B cell (primary cell): ENCODE results near the gene AADAC. TPM values are rescaled to one million over a fixed set of nuclear protein-coding genes. Genes with fewer than 3 reads are reported as not detected.

Source experiments
- ATAC-seq: fragments of 200-7000 bp; cut with Tn5 transposase; one replicate; pipeline ENCODE4 v1.10.0; 2021; ENCODE audit warnings: low read depth, mild to moderate bottlenecking, moderate number of reproducible peaks, moderate library complexity
- CTCF ChIA-PET: fragments of 350-600 bp; sonication (Branson Sonifier 250); formaldehyde crosslinking; loops from one replicate; lab custom pipeline; 2021; ENCODE audit warnings: antibody characterized with exemption, inconsistent platforms; lab: Charles Lee
- POLR2A ChIA-PET: fragments of 350-600 bp; sonication (Branson Sonifier 250); formaldehyde crosslinking; loops from one replicate; lab custom pipeline; 2021; ENCODE audit warnings: antibody characterized with exemption; lab: Charles Lee
- DNase-seq: peaks from one replicate; pipeline ENCODE4 v3.0.0; 2013
- H2AFZ ChIP-seq: 2 replicates; pipeline ENCODE4 v1.6.1; 2012; ENCODE audit warnings: mild to moderate bottlenecking, low read depth, low read length; ENCODE audit not compliant: insufficient read depth, poor library complexity, severe bottlenecking
- H3K27ac ChIP-seq, 2 donors: 1 replicate in 1 of 2; 2 replicates in 1 of 2; pipeline ENCODE4 v1.5.1; 2012 to 2013; ENCODE audit warnings: low read length in 2 of 2, mild to moderate bottlenecking in 2 of 2, moderate library complexity in 1 of 2
- H3K27me3 ChIP-seq, 4 experiments: fragments of 200-600 bp in 1 of 4; sonication (generic) in 1 of 4; replicated peaks in 1 of 4; 1 replicate in 2 of 4; 2 replicates in 2 of 4; pipeline versions ENCODE4 v1.6.1 to v1.7.0; 2013 to 2016; ENCODE audit warnings: low read length in 3 of 4, mild to moderate bottlenecking in 2 of 4, mixed read lengths in 1 of 4, moderate library complexity in 1 of 4; ENCODE audit not compliant: insufficient read depth in 4 of 4, control insufficient read depth in 3 of 4; ENCODE audit errors: control extremely low read depth in 1 of 4
- H3K36me3 ChIP-seq, 2 experiments: replicated peaks in 1 of 2; 1 replicate in 1 of 2; 2 replicates in 1 of 2; pipeline versions ENCODE4 v1.6.1 to v1.7.1; 2013; ENCODE audit warnings: low read length in 1 of 2; ENCODE audit not compliant: insufficient read depth in 2 of 2, control insufficient read depth in 1 of 2; ENCODE audit errors: control extremely low read depth in 1 of 2, extremely low read depth in 1 of 2
- H3K4me1 ChIP-seq, 2 donors: fragments of 200-600 bp in 1 of 2; sonication (generic) in 1 of 2; 1 replicate in 1 of 2; 2 replicates in 1 of 2; pipeline versions ENCODE4 v1.5.1 to v1.6.1; 2013 to 2017; ENCODE audit warnings: low read length in 2 of 2; ENCODE audit not compliant: control insufficient read depth in 2 of 2, insufficient read depth in 2 of 2
- H3K4me2 ChIP-seq: replicated peaks from 2 replicates; pipeline ENCODE3; 2012; ENCODE audit warnings: mild to moderate bottlenecking, low read depth, low read length; ENCODE audit not compliant: poor library complexity, severe bottlenecking
- H3K4me3 ChIP-seq, 5 experiments: fragments of 200-600 bp in 1 of 5; sonication (generic) in 1 of 5; 1 replicate in 3 of 5; 2 replicates in 2 of 5; pipeline versions ENCODE4 v1.5.1 to v1.7.0; 2011 to 2016; ENCODE audit warnings: low read length in 4 of 5, mild to moderate bottlenecking in 4 of 5, low read depth in 2 of 5, control low read depth in 1 of 5, moderate library complexity in 1 of 5; ENCODE audit not compliant: insufficient read depth in 1 of 5; ENCODE audit errors: control extremely low read depth in 1 of 5, extremely low read depth in 1 of 5
- H3K79me2 ChIP-seq: fragments of 200-600 bp; sonication (generic); one replicate; pipeline ENCODE4 v1.6.0; 2016; ENCODE audit warnings: low read length; ENCODE audit not compliant: control insufficient read depth, insufficient read depth
- H3K9ac ChIP-seq: fragments of 200-600 bp; sonication (generic); 2 replicates; pipeline ENCODE4 v1.6.1; 2017; ENCODE audit warnings: mild to moderate bottlenecking, low read length, moderate library complexity
- H3K9me3 ChIP-seq, 3 donors: one replicate each; pipeline versions ENCODE4 v1.6.1 to v1.7.1; 2013; ENCODE audit warnings: low read length in 2 of 3; ENCODE audit not compliant: control insufficient read depth in 2 of 3, insufficient read depth in 1 of 3; ENCODE audit errors: control extremely low read depth in 1 of 3
- H4K20me1 ChIP-seq: 2 replicates; pipeline ENCODE4 v1.6.0; 2012; ENCODE audit warnings: mild to moderate bottlenecking, low read length; ENCODE audit not compliant: insufficient read depth, control insufficient read depth, poor library complexity, severe bottlenecking
- H3K27ac Mint-ChIP-seq: one replicate; pipeline ENCODE4 v1.8.0; 2021; ENCODE audit warnings: mixed read lengths
- H3K27me3 Mint-ChIP-seq: one replicate; pipeline ENCODE4 v1.8.0; 2021; ENCODE audit warnings: mixed read lengths
- H3K4me1 Mint-ChIP-seq: one replicate; pipeline ENCODE4 v1.8.0; 2021; ENCODE audit warnings: mixed read lengths
- H3K4me3 Mint-ChIP-seq: one replicate; pipeline ENCODE4 v1.8.0; 2021; ENCODE audit warnings: mixed read lengths
- H3K9me3 Mint-ChIP-seq: one replicate; pipeline ENCODE4 v1.8.0; 2022; ENCODE audit warnings: mixed read lengths; ENCODE audit not compliant: insufficient read depth
- EZH2 ChIP-seq: IDR thresholded peaks from 2 replicates; pipeline ENCODE4 v1.6.1; 2012; ENCODE audit warnings: borderline replicate concordance, low read depth, mild to moderate bottlenecking, moderate library complexity, low read length; ENCODE audit not compliant: insufficient read depth, poor library complexity, severe bottlenecking
- WGBS: methylation state at CpG from one replicate; pipeline ENCODE4 v1.1.5; 2013; ENCODE audit warnings: missing lambda C conversion rate; ENCODE audit not compliant: insufficient coverage; 5-methylcytosine and 5-hydroxymethylcytosine counted together
- intact Hi-C: fragments of 100-400 bp; cut with micrococcal nuclease; formaldehyde crosslinking; loops from one replicate; pipeline ENCODE4 v1.10.0; 2022
- polyA plus RNA-seq: library from polyadenylated mRNA; depleted of rRNA; stranded (reverse); fragments of >200 nt; gene quantifications from 2 replicates; pipeline ENCODE4 v1.2.3, GENCODE V29; 2012
- total RNA-seq, 2 donors: library from RNA; stranded (reverse); fragments of 120-200 nt in 1 of 2; gene quantifications; 1 replicate in 1 of 2; 2 replicates in 1 of 2; pipeline versions ENCODE4 v1.2.3 to v1.2.4, GENCODE V29; 2013 to 2022
- TF ChIP-seq, protein P1 (sequence below): fragments of 200-600 bp; IDR thresholded peaks from one replicate; pipeline ENCODE4 v1.8.0; 2022; ENCODE audit warnings: antibody characterized with exemption, mild to moderate bottlenecking

Gene AADAC
- total and polyA plus RNA-seq, 2 donors (not counting 1 experiment from before 2014, with no cell fraction given): not detected

DNA sequence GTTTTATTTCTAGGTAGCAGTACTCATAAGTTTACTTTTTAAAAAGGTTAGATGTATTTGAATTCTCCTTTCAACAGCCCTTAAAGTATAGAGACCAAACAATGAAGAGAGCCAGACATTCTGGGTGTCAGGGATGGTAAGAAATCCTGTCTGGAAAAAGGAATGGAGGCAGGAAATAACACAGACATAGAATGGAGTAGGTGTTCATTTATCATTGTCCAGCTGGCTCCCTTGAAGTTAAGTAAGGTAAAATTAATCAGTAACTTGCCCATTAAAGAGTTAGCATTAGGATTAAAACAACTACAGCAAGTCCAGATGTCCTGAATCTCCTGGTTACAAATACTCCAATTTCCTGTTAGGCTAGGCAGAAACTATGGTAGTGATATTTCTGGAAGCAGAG is 46.0 kb downstream of the AADAC start:
- Histone ChIP-seq H3K4me2 (no peak overlapping the region), H2AFZ (no peak overlapping the region), H3K9ac (no peak overlapping the region), H3K4me3 (no peak overlapping the region), H3K4me1 (no peaks in the 10 kb centered on the region), H3K27me3 (no peaks in the 10 kb centered on the region), H3K79me2 (no peaks in the 10 kb centered on the region), H3K36me3 (no peaks in the 10 kb centered on the region), H3K9me3 (no peaks in the 10 kb centered on the region), H4K20me1 (no peaks in the 10 kb centered on the region), H3K27ac (no peak overlapping the region)
- DNase-seq (no peak), ATAC-seq (no peak)
- Mint-ChIP-seq H3K4me3 (no peak overlapping the region), H3K27ac (no peak overlapping the region), H3K4me1 (no peaks in the 10 kb centered on the region), H3K9me3 (no peaks in the 10 kb centered on the region), H3K27me3 (peaks cover 13% of the 10 kb centered on the region)
- no peak for TF ChIP-seq EZH2
- TF ChIP-seq, protein P1, sequence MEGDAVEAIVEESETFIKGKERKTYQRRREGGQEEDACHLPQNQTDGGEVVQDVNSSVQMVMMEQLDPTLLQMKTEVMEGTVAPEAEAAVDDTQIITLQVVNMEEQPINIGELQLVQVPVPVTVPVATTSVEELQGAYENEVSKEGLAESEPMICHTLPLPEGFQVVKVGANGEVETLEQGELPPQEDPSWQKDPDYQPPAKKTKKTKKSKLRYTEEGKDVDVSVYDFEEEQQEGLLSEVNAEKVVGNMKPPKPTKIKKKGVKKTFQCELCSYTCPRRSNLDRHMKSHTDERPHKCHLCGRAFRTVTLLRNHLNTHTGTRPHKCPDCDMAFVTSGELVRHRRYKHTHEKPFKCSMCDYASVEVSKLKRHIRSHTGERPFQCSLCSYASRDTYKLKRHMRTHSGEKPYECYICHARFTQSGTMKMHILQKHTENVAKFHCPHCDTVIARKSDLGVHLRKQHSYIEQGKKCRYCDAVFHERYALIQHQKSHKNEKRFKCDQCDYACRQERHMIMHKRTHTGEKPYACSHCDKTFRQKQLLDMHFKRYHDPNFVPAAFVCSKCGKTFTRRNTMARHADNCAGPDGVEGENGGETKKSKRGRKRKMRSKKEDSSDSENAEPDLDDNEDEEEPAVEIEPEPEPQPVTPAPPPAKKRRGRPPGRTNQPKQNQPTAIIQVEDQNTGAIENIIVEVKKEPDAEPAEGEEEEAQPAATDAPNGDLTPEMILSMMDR: no peak
- intact Hi-C loops: no loop called here
- POLR2A ChIA-PET: no interaction called here
- CTCF ChIA-PET: no interaction called here

DNA sequence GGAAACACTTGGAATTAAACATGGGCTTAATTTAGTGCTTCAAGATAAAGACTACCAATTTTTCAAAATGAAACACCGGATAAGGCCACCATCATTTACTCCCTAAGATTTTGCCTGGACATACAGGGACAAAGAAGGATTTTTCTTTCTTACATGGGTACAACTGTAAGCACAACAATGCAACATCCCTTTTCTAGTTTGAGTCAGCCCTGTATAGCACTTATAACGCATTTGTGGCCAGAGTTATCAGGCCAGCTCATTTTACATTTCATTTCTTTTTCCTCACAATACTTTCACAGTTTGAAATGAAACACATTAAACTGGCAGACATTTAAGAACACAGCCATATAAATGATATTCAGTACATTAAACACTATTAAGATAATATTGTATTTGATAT is 49.7 kb downstream of the AADAC start:
- no peaks in the 10 kb centered on the region for H3K27me3 ChIP-seq
- ChIA-PET POLR2A (no interaction called here), CTCF (no interaction called here)
- DNase-seq (no peak), ATAC-seq (no peak)
- H3K27ac Mint-ChIP-seq: no peak overlapping the region
- no peaks in the 10 kb centered on the region for H3K36me3 ChIP-seq
- intact Hi-C loops: no loop called here
- H3K27me3 Mint-ChIP-seq: no peaks in the 10 kb centered on the region
- no peaks in the 10 kb centered on the region for H3K4me1 ChIP-seq
- no peak for TF ChIP-seq EZH2
- TF ChIP-seq, protein P1: no peak
- no peak overlapping the region for H3K4me2 ChIP-seq
- no peaks in the 10 kb centered on the region for H3K4me1 Mint-ChIP-seq
- no peaks in the 10 kb centered on the region for H3K9me3 ChIP-seq
- no peak overlapping the region for H3K9ac ChIP-seq
- no peak overlapping the region for H3K4me3 Mint-ChIP-seq
- H2AFZ ChIP-seq: no peak overlapping the region
- no CpG with 5 or more reads among the region's 2 CpGs for WGBS
- H3K9me3 Mint-ChIP-seq: no peaks in the 10 kb centered on the region
- H3K27ac ChIP-seq: no peak overlapping the region
- no peaks in the 10 kb centered on the region for H3K79me2 ChIP-seq
- H4K20me1 ChIP-seq: no peaks in the 10 kb centered on the region
- H3K4me3 ChIP-seq: no peak overlapping the region
